Right lobe of liver (tissue), 4 donors: Measurements from ENCODE around the gene MRPL36.

Experiments
- POLR2A ChIP-seq: fragments of 450-650 bp; IDR thresholded peaks from one replicate; pipeline ENCODE4 v1.6.1; 2017; ENCODE audit warnings: antibody characterized with exemption, mild to moderate bottlenecking
- TF ChIP-seq, protein P1 (sequence below), 4 donors: fragments of 200-600 bp in 3 of 4; fragments of 450-650 bp in 1 of 4; IDR thresholded peaks; one replicate each; pipeline versions ENCODE4 v1.5.1 to v1.8.0; 2016 to 2022; ENCODE audit warnings: antibody characterized with exemption in 4 of 4, mild to moderate bottlenecking in 2 of 4
- donor health status: DM: no; HTN: no; CAD: no.
- donor health status: DM: no; HTN: no; CAD: no.
- donor health status: DM: no; HTN: yes; CAD: no.

GRCh38 chr5:1803192-1803591, 3.6 kb upstream of the MRPL36 start:
- TF ChIP-seq, protein P1, sequence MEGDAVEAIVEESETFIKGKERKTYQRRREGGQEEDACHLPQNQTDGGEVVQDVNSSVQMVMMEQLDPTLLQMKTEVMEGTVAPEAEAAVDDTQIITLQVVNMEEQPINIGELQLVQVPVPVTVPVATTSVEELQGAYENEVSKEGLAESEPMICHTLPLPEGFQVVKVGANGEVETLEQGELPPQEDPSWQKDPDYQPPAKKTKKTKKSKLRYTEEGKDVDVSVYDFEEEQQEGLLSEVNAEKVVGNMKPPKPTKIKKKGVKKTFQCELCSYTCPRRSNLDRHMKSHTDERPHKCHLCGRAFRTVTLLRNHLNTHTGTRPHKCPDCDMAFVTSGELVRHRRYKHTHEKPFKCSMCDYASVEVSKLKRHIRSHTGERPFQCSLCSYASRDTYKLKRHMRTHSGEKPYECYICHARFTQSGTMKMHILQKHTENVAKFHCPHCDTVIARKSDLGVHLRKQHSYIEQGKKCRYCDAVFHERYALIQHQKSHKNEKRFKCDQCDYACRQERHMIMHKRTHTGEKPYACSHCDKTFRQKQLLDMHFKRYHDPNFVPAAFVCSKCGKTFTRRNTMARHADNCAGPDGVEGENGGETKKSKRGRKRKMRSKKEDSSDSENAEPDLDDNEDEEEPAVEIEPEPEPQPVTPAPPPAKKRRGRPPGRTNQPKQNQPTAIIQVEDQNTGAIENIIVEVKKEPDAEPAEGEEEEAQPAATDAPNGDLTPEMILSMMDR (IDR thresholded peaks at IDR 0.05): no peak
- no peak for TF ChIP-seq POLR2A
